ENCODE results near the gene LSMEM2. TPM values are rescaled to one million over a fixed set of nuclear protein-coding genes. Genes with fewer than 3 reads are reported as not detected.

The LSMEM2 gene
- polyA plus RNA-seq, 1 donor (not counting 4 experiments of a cell fraction or from before 2014, with no cell fraction given) = not detected

GRCh38 chr3:50333744-50334328 lies 54.9 kb downstream of the LSMEM2 start:
- FAIRE-seq (no peak), DNase-seq (ENCODE audit: low read depth, low spot score) (no peak)
- peak overlapping the region; percentile 1 for H3K4me2 ChIP-seq (ENCODE audit: control insufficient read depth, extremely low read depth, insufficient read depth, low read depth, low read length)
- no peaks in the 10 kb centered on the region for H3K27me3 ChIP-seq (ENCODE audit: control insufficient read depth, extremely low read depth, insufficient read depth, low read length)
- no peak overlapping the region for H3K9ac ChIP-seq (ENCODE audit: control insufficient read depth, extremely low read depth, insufficient read depth, low read length)
- peaks cover 7% of the 10 kb centered on the region for H4K20me1 ChIP-seq (ENCODE audit: control insufficient read depth, extremely low read depth, insufficient read depth, low read length)
- H3K9me1 ChIP-seq (ENCODE audit: control insufficient read depth, extremely low read depth, insufficient read depth, low read length) = no peaks in the 10 kb centered on the region
- dilution Hi-C loops (cut with MboI; ENCODE audit: extremely low pct_ligation_motif_present, low sequenced_read_pairs) = no loop called here
- H3K36me3 ChIP-seq (ENCODE audit: control insufficient read depth in 2 of 2, extremely low read depth in 1 of 2, insufficient read depth in 2 of 2, low read length in 2 of 2) = peaks cover 31 to 33% of the 10 kb centered on the region in 2 experiments
- no peak overlapping the region for H3K27ac ChIP-seq (ENCODE audit: control insufficient read depth, insufficient read depth, low read length)
- H3K4me3 ChIP-seq (ENCODE audit: control insufficient read depth in 2 of 3, extremely low read depth in 1 of 3, insufficient read depth in 2 of 3, low read depth in 1 of 3, low read length in 3 of 3) = no peak overlapping the region
- no peak overlapping the region for H2AFZ ChIP-seq (ENCODE audit: control insufficient read depth, low read length)
- H3K9me3 ChIP-seq (ENCODE audit: control insufficient read depth, low read depth, low read length) = no peaks in the 10 kb centered on the region
- H3K4me1 ChIP-seq (ENCODE audit: control insufficient read depth, extremely low read depth, insufficient read depth, low read length) = peaks cover 34% of the 10 kb centered on the region
- TF ChIP-seq CTCF (optimal IDR thresholded peaks at IDR 0.05 in 1 of 3, IDR thresholded peaks at IDR 0.05 in 1 of 3, conservative IDR thresholded peaks at IDR 0.05 in 1 of 3; ENCODE audit: extremely low read depth in 1 of 3, insufficient read depth in 2 of 3, low read length in 3 of 3) (no peak), EZH2 (IDR thresholded peaks at IDR 0.05; ENCODE audit: low read length) (no peak)
- H3K79me2 ChIP-seq (ENCODE audit: control insufficient read depth, insufficient read depth, low read length) = peaks cover 66% of the 10 kb centered on the region

GRCh38 chr3:50334339-50335075 lies 55.6 kb downstream of the LSMEM2 start:
- DNase-seq (ENCODE audit: low read depth, low spot score) (no peak), FAIRE-seq (no peak)
- Histone ChIP-seq H3K27me3 (ENCODE audit: control insufficient read depth, extremely low read depth, insufficient read depth, low read length) (no peaks in the 10 kb centered on the region), H3K79me2 (ENCODE audit: control insufficient read depth, insufficient read depth, low read length) (peaks cover 67% of the 10 kb centered on the region), H4K20me1 (ENCODE audit: control insufficient read depth, extremely low read depth, insufficient read depth, low read length) (peaks cover 7% of the 10 kb centered on the region), H3K27ac (ENCODE audit: control insufficient read depth, insufficient read depth, low read length) (no peak overlapping the region), H3K4me2 (ENCODE audit: control insufficient read depth, extremely low read depth, insufficient read depth, low read depth, low read length) (peak overlapping the region; percentile 1), H3K9ac (ENCODE audit: control insufficient read depth, extremely low read depth, insufficient read depth, low read length) (no peak overlapping the region), H3K36me3 (ENCODE audit: control insufficient read depth in 2 of 2, extremely low read depth in 1 of 2, insufficient read depth in 2 of 2, low read length in 2 of 2) (peaks cover 28 to 31% of the 10 kb centered on the region in 2 experiments), H3K4me1 (ENCODE audit: control insufficient read depth, extremely low read depth, insufficient read depth, low read length) (peaks cover 38% of the 10 kb centered on the region), H3K9me3 (ENCODE audit: control insufficient read depth, low read depth, low read length) (no peaks in the 10 kb centered on the region), H3K9me1 (ENCODE audit: control insufficient read depth, extremely low read depth, insufficient read depth, low read length) (no peaks in the 10 kb centered on the region), H3K4me3 (ENCODE audit: control insufficient read depth in 2 of 3, extremely low read depth in 1 of 3, insufficient read depth in 2 of 3, low read depth in 1 of 3, low read length in 3 of 3) (peak overlapping the region in 1 of 3 experiments; percentile 21), H2AFZ (ENCODE audit: control insufficient read depth, low read length) (no peak overlapping the region)
- TF ChIP-seq EZH2 (IDR thresholded peaks at IDR 0.05; ENCODE audit: low read length) = no peak
- no peak for TF ChIP-seq CTCF (optimal IDR thresholded peaks at IDR 0.05 in 1 of 3, IDR thresholded peaks at IDR 0.05 in 1 of 3, conservative IDR thresholded peaks at IDR 0.05 in 1 of 3; ENCODE audit: extremely low read depth in 1 of 3, insufficient read depth in 2 of 3, low read length in 3 of 3)
- dilution Hi-C loops (cut with MboI; ENCODE audit: extremely low pct_ligation_motif_present, low sequenced_read_pairs) = no loop called here

Data from keratinocyte (primary cell).